GM12892 (cell line): ENCODE results near the gene TMEM184B.
A peak's percentile ranks its signal among the peaks of the same experiment; 100 is the strongest.

Source experiments
- DNase-seq: peaks from one replicate; pipeline ENCODE4 v3.0.0; 2011; ENCODE audit not compliant: insufficient read length
- FAIRE-seq: peaks from 2 replicates; lab custom pipeline; 2011; peaks lifted over from hg19 to GRCh38; lab: Jason Lieb, UNC
- POLR2A ChIP-seq: IDR thresholded peaks from 2 replicates; pipeline ENCODE4 v1.6.1; 2011; ENCODE audit warnings: low read depth, low read length, control low read depth
- POLR2AphosphoS5 ChIP-seq: IDR thresholded peaks from 2 replicates; pipeline ENCODE4 v1.6.1; 2011; ENCODE audit warnings: low read depth, low read length, control low read depth
- TAF1 ChIP-seq: IDR thresholded peaks from 2 replicates; pipeline ENCODE4 v1.6.1; 2011; ENCODE audit warnings: low read depth, mild to moderate bottlenecking, control low read depth, low read length, borderline replicate concordance

TMEM184B gene

DNA sequence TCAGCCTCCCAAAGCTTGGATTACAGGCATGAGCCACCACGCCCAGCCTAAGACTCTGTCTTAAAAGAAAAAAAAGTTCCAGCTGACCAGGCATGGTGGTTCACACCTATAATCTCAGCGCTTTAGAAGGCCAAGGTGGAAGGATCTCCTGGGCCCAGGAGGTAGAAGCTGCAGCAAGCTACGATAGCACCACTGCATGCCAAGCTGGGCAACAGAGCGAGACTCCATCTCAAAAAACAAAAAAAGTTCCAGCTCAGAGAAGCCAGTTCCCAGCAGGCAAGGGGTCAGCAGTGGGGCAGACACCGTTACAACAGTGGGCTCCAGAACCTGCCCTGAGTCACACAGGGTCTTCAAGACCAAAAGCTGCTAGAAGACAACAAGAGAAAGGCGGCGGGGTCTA is 3.3 kb downstream of the TMEM184B start:
- TF ChIP-seq TAF1 (no peak), POLR2AphosphoS5 (no peak), POLR2A (no peak)
- DNase-seq, result no peak
- FAIRE-seq, result no peak

GRCh38 chr22:38267086-38267485 is 5.7 kb downstream of the TMEM184B start:
- FAIRE-seq (no peak), DNase-seq (no peak)
- TF ChIP-seq TAF1, result no peak
- no peak for TF ChIP-seq POLR2A
- TF ChIP-seq POLR2AphosphoS5, result no peak

DNA sequence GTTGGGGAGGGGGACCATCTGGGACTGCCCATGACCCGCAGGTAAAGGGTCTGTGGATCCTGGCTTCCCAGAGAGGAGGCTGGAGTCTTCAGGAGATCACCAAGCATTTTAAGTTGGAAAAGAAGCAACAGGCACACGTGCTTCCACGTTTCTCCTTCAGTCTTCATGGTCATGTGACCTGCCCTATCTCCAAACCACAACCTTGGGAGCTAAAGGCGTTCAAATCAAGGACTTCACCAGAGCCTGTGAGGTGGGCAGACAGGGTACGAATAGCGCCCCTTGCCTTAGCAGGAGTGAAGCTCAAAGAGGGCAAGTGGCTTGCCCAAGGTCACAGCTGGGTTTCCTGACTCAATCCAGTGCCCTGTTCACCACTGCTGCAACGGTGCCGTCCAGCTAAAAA is 6.7 kb downstream of the TMEM184B start:
- TF ChIP-seq TAF1, result no peak
- no peak for TF ChIP-seq POLR2AphosphoS5
- no peak for TF ChIP-seq POLR2A
- FAIRE-seq (no peak), DNase-seq (no peak)

DNA sequence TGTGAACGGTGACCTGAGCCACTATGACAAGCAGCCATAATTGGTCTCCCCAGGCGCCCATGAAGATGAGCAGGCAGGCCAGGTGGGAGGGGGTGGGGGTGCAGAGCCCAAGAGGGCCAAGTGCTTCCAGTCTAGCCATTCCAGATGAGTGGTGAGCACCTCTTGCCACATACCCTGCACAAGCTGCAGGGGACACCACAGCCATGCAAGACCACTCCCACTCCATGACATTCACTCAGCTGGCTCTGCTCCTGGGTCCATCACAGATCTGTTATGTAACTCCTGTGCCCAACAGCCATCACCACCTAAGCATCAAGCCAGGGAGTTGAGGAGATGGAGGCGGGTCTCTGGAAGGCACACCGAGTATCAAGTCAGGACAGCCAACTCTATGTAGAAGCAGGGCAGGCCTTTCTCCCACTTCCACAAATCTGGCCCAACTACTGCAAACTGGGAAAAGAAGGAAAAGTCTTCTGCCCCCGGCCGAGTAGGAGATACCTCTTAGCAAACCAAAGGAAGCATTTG is 8.4 kb downstream of the TMEM184B start:
- DNase-seq, result no peak
- no peak for TF ChIP-seq POLR2AphosphoS5
- no peak for TF ChIP-seq TAF1
- no peak for TF ChIP-seq POLR2A

DNA sequence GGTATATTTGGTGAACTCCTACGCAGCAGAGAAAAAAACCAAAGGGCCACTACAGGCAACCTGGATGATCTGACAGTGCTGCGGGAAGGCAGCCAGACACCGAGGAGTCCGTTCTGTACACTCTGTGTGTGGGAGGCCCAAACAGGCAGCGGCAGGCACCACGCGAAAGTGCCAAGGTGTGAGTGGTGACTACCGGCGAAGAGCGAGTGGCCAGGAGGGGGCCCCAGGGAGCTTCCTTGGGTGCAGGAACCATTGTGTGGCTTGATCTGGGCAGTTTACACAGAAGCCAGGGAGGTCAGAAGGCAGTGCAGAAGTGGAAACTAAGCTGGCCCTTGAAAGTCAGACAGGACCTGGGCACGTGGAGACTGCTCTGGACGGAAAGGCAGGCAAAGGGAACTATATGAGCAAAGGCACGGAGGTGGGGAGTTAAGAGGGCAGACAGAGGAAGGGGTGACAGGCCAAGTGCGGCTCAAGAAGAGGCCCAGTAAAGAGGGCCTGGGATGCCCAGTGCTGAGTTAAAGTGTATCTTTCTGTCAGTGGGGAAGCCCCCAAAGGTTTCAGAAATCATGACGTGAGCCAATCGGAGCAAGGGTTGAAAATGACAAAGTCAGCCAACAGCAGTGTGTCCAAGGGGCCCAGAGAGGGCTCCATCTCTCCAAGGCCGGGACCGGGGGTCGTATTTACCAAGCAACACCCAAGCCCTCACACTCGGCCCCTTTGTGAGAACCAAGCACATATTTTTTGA is 10.6 kb downstream of the TMEM184B start:
- FAIRE-seq (peak; percentile 84), DNase-seq (peak; percentile 64)

More for the DNA sequence above, 8.4 kb downstream of the TMEM184B start:
- FAIRE-seq, result no peak

DNA sequence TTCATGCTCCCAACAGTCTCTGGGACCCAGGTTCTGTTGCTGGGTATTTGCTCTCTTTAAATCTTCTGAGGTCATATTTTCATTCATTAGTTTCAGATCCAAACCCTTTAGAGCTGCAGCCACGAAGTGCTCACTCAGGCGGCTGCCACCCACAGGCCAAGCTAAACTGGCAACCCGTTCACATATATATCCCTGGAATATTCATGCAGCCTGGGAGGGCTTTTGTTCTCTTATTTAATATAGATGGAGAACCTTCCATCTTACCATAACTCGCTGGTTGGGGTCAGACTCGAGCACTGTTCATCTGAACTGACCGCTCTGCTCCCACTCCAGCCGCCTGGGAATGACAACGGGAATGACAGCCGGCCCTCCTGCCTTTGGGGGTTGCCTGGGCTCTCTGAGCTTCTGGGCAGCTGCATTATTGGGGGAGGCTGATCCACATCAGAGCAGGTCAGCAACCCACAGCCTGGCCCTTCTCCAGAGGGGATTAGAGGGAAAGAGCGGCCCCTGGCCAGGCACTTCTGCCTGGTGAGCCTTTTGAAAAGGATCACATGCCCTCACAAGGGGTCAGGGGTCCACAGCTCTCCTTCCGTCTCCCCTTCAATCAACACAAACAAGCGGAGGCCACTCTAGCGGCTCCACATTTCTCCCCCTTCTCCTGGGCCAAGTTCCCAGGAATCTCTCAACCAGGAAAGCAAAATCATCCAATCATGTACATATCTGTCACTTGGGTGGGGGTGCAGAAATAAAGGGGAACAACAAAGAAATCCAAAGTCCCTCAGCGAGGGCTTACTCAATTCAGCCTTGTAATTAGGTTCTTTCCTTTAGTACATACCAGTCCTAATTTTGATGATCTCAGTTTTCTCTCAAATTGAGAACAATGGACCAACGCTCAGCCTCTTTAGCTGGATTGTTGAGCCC is 11.8 kb downstream of the TMEM184B start:
- FAIRE-seq (no peak), DNase-seq (no peak)
- TF ChIP-seq TAF1 (no peak), POLR2AphosphoS5 (no peak), POLR2A (no peak)

More for the DNA sequence above, 10.6 kb downstream of the TMEM184B start:
- TF ChIP-seq TAF1, result no peak

DNA sequence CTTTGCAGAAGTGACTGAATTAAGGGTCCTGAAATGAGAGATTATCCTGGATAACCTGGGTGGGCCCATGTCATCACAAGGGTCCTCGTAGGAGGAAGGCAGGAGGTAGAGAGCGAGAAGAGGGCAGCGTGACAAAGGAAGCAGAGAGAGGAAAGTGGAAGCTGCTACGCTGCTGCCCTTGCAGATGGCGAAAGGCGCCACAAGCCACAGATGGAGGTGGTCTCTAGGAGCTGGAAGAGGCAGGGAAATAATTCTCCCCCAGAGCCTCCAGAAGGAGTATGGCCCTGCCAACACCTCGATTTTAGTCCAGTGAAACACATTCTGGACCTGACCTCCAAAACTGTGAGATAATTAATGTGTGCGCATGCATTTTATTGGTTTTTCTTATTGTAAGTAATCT is 13.4 kb downstream of the TMEM184B start:
- no peak for DNase-seq
- TF ChIP-seq POLR2A (no peak), TAF1 (no peak)
- FAIRE-seq, result no peak

- FAIRE-seq (no peak), DNase-seq (no peak)
- TF ChIP-seq POLR2A, result no peak
- no peak for TF ChIP-seq TAF1
Observed at GRCh38 chr22:38258895-38259294, 13.9 kb downstream of the TMEM184B start.

DNA sequence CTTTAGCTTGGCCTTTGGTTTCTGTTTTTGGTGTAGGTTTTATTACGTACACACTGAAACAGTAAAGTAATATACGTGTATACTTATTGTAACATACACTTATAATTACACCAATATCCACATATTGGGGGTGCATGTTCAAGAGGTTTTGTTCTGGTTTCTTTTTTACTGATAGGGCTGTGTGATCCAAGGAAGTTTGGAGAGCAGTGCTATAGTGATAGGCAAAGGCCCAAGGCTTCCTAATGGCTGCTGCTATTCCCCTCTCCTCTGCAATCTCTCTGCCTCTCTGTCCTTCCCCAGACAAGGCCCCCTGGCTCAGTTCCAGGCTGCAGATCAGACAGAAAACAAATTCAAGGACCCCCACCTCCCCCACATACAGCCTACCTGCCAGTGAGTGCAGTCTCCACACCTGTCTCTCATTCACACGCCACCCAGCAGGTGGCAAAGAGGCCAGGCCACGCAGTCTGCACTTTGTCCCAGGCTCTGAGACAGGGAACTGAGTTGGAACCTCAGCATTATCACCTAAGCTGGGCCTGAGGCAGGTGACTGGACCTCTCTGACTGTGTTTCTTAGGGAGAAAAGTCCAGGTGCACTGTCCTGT is 15.1 kb downstream of the TMEM184B start:
- DNase-seq, result no peak
- FAIRE-seq, result no peak
- no peak for TF ChIP-seq POLR2AphosphoS5

DNA sequence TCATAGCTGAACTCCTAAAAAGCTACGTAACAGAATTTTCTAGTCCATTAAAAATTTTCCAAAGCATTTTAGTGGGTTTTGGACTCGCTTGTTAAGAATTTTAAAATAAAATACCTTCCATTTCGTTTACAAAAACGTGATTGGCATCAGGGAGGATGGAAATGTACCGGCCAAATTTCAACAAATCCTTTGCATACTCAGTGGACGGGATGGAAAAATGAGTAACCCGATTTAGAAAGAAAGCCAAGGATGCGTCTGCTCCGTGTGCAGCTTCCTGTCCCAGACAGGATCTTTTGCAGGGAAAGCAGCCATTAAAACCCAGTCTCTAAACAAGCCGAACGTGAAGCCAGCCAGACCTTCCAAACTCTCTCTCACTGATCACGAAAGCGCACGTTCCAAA is 15.6 kb downstream of the TMEM184B start:
- no peak for FAIRE-seq
- DNase-seq, result no peak
- no peak for TF ChIP-seq POLR2AphosphoS5
- no peak for TF ChIP-seq POLR2A
- TF ChIP-seq TAF1, result no peak

DNA sequence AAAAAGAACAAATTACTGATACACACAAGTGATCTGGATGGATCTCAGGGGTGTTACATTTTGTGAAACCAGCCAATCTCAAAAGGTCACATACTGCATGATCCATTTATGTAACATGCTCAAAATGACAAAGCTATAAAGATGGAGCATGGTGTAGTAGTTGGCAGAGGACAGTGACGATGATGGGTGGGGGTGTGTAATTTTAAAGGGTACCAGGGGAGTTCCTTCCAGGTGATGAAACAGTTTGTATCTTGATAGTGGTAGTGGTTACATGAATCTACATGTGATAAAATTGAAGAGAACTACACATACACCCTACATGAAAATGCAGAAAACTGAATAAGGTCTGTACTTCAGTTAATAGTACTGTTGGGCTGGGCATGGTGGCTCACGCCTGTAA is 17.1 kb downstream of the TMEM184B start:
- FAIRE-seq (peak; percentile 14), DNase-seq (no peak)
- TF ChIP-seq POLR2A (no peak), TAF1 (no peak), POLR2AphosphoS5 (no peak)

DNA sequence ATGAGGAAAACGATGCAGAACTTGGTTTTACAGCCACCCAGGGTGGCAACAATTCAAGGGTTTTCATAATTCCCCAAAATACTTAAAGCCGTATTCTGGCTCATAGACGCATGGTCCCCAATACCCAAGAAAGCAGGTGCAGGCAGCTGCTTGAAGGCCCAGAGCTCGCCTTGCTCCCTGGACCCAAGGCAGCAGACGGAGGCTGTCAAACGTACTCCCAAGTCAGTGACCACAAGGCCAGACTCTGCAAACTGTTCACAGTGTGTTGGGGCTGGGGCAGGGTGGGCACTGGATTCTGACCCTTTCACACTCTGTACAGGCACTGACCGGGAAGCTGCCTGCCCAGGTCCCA is 21.5 kb downstream of the TMEM184B start:
- no peak for TF ChIP-seq TAF1
- no peak for TF ChIP-seq POLR2A
- no peak for TF ChIP-seq POLR2AphosphoS5
- FAIRE-seq, result no peak
- DNase-seq, result no peak
